GM21367 (cell line): Measurements from ENCODE around the gene NCBP1.
"Not testable (repeated sequence)": the region's sequence is repeated elsewhere in the genome, so short reads cannot be mapped to it uniquely, and the experiment has no call there.

Source experiments
- ATAC-seq: cut with Tn5 transposase; IDR thresholded peaks from one replicate; pipeline ENCODE4 v1.9.1; 2021; ENCODE audit not compliant: unreplicated experiment

The NCBP1 gene

DNA sequence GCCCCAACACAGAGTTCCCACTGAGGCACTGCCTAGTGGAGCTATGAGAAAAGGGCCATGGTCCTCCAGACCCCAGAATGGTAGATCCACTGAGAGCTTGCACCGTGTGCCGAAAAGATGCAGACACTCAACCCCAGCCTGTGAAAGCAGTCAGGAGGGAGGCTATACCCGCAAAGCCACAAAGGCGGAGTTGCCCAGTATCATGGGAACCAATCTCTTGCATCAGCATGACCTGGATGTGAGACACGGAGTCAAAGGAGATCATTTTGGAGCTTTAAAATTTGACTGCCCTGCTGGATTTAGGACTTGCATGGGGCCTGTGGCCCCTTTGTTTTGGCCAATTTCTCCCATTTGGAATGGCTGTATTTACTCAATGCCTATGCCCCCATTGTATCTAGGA, 11.1 kb upstream of the NCBP1 start:
- not testable (repeated sequence) for ATAC-seq

DNA sequence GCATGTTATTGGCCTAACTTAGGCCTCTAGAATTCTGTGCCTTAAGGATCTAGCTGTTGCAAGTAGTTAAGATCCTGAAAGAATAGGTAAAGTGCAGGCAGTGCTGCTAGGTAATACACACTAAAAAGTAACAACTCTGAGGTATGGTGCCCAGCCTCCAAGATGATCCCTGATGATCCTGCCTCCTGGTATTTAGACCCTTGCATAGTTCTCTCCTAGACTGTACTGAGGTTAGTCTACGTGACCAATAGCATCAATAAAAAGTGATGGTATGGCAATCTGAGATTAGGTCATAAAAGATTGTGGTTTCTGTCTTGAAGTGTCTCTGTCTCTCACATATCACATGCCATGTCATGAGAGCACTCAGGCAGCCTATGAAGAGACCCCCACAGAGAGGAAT, 9.7 kb upstream of the NCBP1 start:
- ATAC-seq, result no peak

DNA sequence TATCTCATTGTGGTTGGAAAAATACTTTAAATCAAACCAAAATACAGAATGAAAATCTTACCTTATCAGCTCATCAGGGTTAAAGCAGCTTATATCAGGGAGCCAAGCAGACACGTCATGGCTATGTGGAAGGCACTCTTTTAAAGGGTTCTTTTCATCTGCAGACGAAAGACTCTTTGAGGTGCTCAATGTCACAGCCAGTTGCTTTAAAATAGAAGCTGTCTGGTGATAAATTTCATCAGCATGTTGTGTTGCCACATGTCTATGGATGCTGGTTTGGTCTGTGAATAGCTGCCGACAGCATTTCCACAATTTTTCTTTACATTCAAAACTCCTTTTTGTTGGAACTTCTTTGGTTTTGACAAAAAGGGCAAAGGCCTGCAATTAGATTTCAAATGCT, 8.0 kb upstream of the NCBP1 start:
- ATAC-seq, result no peak

DNA sequence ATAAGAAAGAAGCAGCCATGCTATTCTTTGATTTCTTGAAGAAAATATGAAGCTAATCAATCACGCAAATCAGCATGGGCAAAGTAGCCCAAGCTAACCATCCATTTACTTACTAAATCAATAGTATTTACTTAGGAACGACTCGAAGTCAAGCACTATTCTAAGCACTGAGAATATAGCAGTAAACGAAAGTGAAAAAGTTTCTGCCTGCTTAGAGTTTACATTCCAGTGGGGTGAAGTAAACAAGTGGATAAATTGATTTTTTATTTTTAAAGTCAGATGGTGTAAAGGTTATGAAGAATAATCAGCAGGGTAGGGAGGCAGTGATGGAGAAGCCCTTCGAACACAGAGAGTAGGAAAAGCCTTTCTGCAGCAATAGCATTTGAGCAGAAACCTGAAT, 6.0 kb upstream of the NCBP1 start:
- no peak for ATAC-seq

DNA sequence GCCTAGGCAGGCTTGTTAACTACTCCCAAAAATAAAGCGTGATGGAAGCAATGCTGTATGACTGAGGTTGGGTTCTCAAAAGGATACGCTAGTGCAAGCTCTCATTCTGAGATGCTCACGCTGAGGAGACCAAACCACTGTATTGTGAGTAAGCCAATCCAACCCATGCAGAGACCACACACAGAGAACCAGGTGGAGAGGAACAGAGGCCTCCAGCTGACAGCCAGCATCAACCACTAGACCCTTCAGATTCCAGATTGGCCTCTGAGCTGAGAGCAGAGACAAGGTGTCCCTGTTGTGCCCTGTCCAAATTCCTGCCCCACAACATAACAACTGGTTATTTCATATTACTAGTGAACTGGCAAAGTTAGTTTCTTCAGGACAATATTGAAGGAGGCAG, 5.0 kb upstream of the NCBP1 start:
- ATAC-seq, result no peak

DNA sequence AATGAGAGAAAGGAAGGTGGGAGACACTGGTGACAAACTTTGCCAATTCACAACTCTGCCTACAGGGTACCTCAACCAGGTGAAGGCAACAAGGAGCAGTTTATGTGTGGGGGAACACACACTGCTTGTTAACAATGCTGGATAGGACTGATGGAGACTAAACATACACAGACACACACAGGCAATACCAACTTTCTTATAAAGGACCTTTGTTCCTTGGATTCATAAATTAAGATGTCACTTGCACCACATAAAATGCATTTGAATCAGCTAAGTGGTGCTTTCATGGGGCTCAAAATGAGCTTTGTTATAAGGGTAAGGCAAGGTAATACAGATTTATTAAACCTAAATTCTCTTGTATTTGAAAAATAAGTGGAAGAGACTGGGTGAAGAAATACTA, 4.5 kb upstream of the NCBP1 start:
- ATAC-seq, result no peak

DNA sequence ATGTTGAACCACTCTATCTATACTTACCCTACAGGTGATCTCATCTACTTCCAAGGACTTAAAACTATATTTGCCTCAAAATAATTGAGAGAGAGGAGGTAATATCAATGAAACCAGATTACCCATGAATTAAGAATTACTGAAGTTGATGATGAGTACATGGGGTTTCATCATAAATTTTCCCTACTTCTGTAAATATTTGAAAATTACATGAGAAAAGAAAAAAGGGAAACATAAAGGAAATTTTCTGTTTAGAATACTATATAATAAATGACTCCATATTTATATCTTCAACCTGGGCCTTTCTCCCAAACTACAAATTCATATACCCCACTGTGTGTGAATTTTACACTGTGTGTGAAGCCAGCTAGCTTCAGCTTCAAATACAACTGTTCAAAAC, 3.0 kb upstream of the NCBP1 start:
- ATAC-seq, result no peak

DNA sequence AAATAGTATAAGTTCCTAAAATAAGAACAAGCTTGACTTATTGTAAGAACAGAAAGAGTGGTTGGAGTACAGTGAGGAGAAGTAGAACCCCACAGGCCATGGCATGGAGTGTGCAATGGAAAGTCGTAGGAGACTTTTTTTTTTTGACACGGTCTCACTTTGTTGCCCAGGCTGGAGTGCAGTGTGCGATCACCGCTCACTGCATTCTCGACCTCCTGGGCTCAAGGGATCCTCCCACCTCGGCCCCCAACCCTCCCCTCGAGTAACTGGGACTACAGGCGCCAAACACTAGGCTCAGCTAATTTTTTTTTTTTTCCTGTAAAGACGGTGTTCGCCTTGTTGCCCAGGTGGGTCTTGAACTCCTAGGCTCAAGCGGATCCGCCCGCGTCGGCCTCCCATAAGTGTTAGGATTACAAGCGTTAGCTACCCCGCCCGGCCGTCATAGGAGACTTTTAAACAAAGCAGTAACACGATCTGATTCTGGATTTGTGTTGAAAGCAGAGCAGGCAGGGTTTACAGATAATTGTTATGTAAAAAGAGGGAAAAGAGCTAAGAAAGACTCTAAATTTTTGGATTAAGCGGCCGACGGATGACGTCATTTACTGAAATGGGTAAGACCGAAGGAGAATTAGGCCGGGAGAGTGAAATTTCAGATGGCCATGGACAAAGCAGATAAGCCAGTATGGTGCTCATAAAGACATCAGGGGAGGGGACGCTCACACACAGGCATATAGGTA, 1.2 kb upstream of the NCBP1 start:
- peak; percentile 5 for ATAC-seq

DNA sequence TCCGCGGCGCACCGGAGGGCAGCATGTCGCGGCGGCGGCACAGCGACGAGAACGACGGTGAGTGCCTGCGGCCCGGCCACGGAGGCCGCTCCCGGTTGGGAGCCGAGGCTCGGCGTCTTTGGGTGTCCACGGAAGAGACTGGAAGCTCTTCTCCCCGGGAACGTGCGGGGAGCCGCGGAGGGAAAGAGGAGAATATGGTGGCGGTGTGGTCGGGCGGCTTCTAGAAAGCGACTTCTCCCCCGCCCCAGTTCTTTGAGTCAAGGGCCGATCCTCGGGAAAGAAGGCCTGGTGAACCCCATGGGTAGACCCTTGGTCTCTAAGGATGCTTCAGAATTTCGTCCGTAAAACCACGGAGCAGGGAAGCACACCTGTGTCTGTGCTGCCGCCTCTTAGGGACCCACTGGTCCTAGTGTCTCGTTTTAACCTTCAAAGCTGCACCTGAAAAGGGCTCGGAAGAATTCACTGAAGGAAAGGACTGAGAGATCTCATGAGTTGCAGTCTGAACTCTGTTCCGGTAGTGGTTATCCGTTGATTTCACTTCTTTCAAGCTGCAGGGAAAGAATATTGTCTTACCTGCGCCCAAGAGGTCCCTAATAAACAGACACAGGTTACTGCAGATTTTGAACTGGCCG, 354 bp downstream of the NCBP1 start:
- ATAC-seq, result no peak

DNA sequence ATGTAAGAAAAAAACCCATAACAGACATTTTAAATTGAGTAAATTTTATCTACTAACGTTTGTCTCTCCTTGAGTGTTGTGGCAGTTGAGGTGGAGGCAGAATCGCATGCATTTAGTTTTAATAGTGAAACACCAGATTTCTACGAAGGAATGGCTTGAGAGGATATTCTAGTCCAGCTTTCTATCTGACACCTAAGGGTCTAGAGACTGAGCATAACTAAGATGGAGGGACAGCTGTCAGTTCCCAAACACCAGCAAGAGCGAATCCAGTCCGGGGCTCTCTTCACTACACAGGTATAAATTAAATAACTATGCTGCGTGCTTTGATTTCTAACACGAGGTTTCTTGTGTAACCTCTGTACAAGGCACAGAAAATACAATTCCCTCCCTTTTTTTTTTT, 1.4 kb downstream of the NCBP1 start:
- ATAC-seq, result no peak

DNA sequence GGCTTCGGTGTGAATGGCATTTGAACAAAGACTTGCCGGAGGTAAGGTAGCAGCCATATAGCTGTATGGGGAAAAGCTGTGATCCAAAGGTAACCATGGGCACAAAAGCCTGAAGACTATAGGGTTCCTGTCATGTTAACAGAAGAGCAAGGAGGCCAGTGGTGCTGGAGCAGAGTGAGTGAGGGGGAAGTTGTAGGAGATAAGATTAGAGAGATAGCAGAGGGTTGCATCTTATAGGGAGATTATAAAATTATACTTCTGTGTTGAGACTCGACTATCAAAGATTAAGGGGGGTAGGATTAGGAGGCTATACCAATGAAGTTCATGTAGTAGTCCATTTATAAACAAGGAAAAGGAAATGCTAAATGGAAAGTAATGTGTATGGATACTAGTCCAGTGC, 3.3 kb downstream of the NCBP1 start:
- ATAC-seq, result no peak

DNA sequence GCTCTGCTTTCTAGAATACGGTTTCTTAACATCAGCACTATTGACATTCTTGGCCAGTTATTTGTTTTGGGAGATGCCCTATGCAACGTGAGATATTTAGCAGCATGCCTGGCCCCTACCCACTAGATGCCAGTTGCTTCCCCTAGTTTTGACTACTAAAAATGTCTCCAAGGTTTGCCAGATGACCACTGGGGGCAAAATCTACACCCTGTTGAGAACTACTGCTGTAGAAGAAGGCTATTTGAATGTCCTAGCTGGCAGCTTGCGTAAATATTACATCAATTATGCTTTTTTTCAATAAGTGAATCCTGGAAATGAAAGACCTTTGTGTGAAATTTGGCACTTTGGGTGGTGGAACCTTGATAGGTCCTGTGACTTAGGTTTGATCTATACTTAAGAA, 5.0 kb downstream of the NCBP1 start:
- ATAC-seq, result no peak

DNA sequence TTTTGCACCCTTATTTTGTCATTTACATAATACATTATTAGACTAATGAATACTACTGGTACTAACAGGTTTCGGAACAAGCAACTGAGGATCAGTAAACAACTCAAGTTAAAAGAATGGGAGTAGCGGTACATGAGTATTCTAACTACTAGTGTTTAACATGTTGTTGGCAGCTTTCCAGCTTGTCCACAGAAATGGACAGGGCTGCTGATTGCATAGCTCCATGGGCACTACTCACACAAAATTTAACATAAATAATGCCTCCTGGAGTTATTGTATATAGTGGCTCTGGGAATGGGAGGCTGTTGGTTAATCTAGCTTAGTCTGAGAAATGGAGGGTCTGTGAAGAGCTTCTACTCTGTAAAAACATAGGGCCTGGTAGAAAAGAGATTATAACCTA, 6.7 kb downstream of the NCBP1 start:
- no peak for ATAC-seq

DNA sequence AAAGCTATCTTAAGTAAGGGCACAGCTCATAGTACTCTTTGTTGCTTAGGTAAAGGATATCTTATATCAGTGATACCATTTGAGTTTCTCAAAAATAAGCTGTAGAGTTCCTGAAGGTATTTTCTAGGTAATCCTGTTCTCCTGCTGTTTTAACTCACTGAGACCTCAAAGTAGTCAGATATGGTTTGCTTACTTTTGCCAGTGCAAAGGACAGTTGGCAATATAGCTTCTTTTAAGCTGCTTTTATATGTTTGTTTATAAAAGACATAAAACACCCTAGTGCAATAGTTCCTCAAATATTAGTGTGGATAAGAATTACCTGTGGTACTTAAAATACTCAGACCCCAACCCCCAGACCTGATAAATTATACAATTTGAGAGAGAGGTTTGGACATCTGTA, 12.1 kb downstream of the NCBP1 start:
- ATAC-seq, result no peak

DNA sequence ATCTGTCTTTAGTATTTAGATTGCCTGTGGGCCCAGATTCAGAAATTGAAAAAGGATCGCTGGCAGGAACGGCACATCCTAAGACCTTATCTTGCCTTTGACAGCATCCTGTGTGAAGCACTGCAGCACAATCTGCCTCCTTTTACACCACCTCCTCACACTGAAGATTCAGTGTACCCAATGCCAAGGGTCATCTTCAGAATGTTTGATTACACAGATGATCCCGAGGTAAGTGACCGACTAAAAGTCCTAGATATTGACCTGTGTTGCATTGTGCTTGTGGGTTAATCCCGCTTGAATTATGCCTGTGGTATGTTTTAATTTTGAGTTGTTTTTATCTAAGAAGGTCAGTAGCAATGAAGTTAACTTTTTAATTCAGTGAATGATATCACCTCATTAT, 14.4 kb downstream of the NCBP1 start:
- no peak for ATAC-seq

DNA sequence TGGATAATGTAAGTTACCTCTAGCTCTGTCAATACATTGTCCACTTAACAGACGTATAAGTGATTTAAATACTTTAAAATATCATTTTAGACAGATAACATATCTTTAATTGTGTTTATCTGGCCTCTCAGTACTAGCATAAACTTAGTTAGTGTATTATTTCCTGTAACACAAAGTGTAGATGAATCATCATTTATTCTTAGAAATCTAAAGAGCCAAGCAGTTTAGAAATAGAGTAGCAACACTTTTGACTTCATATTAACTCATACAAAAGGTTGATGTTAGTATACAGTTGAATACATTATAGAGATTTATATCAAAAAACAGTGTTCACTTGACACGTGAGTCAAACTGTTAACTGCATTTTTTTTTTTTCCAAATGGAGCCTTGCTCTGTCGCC, 18.0 kb downstream of the NCBP1 start:
- no peak for ATAC-seq

DNA sequence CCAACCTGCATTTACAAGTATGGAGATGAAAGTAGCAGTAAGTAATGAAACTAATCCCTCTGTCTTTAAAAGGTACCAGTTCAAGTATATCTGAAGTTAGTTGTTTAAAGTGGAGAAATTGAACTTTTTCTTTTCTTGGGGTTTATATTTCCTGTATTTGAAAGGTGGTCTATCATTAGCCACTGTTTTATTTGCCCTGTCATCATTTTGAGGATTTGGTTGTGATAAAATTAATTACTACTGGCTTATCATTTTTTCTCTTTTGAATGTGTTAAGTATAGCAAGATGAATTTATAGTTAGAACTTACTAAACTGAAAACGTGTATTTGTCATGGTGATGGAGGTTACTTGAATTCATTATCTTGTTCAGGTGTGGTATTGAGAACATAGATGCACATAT, 25.1 kb downstream of the NCBP1 start:
- ATAC-seq, result no peak

DNA sequence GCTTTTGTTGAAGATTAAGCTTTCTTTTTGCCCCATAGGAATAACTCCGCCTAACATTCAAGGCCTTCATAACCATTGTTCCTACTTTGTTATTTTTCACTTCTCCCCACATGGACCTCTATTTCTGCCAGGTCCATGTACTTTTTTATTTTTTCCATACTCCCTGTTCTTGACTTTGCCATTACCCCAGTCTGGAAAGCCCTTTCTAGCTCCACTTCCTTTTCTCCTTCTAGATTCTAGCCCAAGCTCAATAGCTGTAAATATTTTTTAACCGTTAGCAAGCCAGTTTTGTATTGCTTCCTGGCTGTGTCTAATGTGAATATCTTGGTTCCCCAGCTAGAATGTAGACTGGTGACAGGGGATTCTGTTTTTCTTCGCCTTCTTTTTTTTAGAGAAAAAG, 26.1 kb downstream of the NCBP1 start:
- no peak for ATAC-seq

DNA sequence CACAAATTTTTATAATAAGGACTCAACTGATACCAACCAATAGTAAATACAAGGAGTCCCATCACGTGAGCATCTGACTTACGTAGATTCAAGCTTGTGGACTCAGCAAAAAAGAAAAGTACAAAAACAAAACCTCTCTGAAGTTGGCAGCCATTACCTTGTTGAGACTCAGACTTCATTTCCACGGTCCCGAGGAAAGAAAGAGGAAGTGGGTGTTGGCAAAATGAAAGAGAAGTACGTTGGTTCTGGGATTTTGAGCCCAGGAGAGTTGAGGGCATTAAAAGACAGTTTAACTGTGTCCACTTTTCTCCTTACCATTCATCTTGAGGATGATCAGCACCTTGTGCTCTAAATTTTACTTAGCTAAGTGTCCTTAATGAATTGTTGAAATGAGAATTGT, 26.7 kb downstream of the NCBP1 start:
- ATAC-seq, result no peak

DNA sequence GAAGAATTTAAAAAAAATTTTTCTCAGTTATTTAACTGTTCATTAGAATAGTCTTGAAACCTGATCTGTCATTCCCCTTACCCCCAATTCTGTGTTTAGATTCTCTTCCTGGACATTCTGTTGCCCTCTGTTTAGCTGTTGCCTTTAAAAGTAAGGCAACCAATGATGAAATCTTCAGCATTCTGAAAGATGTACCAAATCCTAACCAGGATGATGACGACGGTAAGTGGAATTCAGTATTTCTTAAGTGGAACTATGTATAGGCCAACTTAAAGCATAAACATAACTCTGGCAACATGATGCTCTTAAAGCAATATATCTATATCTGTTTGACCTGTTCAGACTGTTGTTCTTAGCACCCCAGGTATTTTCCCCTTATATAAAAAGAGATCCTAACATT, 27.2 kb downstream of the NCBP1 start:
- no peak for ATAC-seq

DNA sequence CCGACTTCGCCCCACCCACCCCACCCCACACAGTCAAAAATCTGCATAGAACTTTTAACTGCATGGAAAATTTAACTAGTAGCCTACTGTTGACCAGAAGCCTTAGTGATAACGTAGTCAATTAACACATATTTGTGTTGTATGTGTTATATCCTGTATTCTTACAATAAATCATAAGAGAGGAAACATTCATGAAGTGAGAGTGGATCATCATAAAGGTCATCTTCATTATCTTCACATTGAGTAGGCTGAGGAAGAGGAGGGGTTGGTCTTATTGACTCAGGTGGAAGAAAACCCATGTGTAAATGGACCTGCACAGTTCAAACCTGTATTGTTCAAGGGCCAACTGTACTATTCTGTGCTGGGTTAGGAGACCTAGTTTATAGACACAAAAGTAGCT, 32.1 kb downstream of the NCBP1 start:
- no peak for ATAC-seq

DNA sequence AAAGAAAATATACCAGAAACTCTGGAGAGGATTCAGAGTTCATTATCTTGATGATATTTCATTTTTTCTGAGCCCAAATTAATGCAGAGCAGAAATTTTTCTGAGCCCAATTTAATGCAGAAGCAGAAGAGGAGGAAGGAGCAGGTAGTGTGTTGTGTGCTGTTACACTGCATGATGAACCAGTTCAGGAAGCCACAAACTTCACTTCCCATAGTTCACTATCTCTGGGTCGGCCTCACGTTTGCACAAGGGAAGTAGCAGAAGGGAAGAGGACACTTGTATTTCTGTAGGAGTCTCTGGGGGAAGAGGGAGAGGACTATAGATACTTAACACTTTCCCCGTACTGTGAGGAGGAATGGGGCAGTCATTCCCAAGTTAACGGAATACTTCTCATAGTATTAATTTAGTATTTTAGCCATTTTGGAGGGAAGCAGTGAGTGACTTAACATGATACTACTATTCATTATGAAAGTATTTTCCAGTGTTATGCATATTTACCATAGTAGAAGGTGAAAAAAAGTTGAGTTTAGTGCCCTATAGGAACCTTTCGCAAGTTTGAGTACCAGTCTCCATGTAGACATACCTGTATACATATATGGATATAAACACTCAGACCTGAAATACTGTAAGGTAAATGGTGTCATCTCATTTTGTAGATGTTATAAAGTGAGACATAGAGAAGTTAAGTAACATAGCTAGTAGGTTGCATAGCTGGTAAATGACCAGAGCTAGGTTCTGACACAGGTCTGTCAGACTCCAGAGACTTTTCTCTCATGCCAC, 33.5 kb downstream of the NCBP1 start:
- ATAC-seq, result no peak
